T-helper 9 cell (primary cell): ENCODE data around the gene TMEM11.

Source experiments
- DNase-seq: peaks from one replicate; pipeline ENCODE4 v3.0.0-alpha.2; 2020

Gene TMEM11

DNA sequence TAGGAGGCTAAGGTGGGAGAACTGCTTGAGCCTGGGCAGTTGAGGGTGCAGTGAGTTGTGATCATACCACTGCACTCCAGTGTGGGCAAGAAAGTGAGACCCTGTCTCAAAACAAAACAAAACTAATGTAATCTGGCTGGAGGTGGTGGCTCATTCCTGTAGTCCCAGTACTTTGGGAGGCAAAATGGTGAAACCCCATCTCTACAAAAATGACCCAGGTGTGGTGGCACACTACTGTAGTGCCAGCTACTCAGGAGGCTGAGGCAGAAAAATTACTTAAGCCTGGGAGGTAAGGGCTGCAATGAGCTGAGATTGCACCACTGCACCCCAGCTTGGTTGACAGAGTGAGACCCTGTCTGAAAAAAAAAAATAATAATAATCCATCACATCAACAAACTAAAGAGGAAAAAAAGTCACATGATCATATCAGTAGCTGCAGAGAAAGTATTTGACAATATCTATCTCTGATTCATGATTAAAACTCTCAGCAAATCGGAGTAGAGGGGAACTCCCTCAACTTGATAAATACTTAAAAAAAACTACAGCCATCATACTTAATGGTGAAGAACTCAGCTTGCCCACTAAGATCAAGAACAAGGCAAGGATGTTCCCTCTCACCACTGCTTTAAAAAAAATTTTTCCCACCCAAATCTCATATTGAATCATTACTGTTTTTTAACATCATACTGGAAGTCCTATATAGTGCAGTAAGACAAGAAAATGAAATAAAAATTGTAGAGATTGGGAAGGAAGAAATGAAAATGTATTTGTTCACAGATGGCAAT, 56.2 kb downstream of the TMEM11 start:
- DNase-seq = no peak

DNA sequence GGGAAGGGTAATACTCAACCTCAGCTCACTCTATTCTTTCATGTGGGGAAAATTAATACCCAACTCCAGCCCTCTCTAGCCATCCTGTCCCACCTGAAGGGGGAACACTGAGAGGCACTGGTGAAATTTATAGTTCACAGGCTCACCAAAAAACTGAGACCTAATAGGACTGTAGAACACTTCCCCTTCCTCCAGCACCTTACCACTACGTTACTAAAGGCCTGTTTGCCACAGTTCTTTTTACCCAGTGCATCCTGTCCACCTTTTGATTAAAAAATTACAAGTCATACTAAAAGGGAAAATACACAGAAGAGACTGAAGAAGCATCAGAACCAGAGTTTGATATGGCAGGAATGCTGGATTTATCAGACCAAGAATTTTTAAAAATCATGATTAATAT, 61.2 kb downstream of the TMEM11 start:
- no peak for DNase-seq

DNA sequence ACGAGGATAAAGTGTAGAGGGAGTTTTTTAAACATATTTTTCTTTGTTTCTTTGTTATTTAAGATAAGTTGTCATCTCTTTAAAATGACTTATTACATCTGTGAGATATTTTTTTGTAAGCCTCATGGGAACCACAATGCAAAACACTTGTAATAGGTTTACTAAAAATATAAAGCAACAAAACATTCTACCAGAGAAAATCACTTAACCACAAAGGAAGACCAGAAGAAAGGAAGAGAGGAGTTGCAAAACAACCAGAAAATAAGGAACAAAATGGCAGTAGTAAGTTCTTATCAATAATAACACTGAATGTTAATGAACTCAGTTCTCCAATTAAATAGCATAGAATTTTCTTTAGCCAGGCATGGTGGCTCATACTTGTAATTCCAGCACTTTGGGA, 64.3 kb downstream of the TMEM11 start:
- no peak for DNase-seq
